Measurements from ENCODE around the gene HMGA1. TPM values are rescaled to one million over a fixed set of nuclear protein-coding genes. Genes with fewer than 3 reads are reported as not detected.

HMGA1 gene
- total RNA-seq, 1 experiment from 2014 or later: 169 TPM

DNA sequence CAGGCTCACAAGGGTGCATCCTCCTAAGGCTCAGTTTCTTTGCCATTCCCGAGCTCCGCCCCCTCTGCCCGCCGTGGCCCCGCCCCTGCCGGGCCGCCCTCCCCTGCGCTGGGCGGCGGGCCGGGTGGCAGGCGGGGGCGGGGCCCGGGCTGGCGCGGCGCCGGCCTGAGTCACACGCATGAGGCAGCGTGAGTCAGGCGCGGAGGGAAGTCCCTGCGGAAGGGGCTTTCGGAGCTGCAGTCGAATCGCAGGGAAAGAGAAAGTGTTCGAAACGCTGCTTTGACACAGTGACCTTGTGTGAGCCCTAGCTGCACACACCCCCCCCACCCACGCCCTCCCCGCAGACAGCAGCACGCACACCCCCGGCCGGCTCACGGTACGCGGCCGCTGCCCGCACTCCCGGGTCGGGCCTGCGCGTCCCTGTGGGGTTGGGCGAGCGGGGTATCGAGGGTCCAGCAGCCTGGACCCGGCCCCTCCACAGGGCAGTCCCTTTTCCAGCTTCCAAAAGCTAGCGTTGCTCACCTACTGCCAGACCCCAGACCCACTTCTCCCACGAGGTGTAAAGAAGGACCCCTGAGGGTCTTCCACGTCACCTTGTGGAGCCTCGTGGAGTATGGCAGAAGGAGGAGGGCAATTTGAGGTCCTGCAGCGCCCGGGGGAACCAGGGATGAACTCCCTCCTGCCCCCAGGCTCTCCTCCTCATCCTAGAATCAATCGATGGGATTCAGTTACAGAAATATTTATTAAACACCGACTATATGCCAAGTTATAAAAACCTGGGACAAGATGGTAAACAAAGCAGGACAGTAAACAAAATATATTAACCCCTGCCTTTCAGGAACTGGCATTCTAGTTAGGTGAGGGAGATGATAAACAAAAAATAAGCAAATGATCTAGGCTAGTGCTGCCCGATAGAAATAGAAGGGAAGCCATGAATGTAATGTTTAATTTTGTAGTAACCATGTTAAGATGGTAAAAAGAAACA, 12.4 kb upstream of the HMGA1 start:
- DNase-seq (ENCODE audit: low read depth): peak; percentile 96

DNA sequence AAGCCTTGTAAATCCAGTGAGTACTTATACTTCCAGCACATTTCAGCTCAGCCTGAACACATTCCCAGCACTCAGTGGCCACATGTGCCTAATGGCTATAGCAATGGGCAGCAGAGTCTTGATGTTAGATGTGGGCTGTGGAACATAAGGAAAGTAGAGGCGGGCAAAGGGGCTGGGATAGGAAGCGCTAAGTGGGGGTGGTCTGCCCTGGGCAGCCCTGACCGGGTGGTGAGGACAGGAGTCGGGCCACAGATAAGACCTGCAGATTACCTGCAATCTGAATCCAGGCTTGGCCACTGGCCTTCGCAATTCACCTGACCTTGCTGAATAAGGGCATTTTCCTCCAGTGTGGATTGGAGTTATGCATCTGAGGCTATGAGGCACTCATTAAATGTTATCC, 11.1 kb upstream of the HMGA1 start:
- no peak for DNase-seq (ENCODE audit: low read depth)

DNA sequence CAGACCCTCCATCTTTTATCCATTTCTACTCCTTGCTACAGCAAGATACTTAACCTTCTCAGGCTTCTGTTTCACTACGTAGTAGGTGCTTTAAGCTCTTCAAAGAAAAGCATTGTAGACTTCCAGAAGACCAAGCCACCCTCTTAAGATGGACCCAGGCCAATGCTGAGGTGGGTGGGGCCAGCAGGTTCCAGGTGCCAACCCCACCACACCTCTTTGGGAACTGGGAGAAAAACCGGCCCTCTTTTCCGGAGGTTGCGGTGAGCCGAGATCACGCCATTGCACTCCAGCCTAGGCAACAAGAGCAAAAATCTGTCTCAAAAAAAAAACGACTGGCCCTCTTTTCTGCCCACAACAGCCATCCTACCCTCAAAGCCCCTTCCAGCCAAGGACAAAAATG, 10.6 kb upstream of the HMGA1 start:
- no peak for DNase-seq (ENCODE audit: low read depth)

GRCh38 chr6:34226731-34227586, 9.7 kb upstream of the HMGA1 start:
- DNase-seq (ENCODE audit: low read depth): no peak

- peak; percentile 71 for DNase-seq (ENCODE audit: low read depth)
Observed at GRCh38 chr6:34227761-34228421, 8.8 kb upstream of the HMGA1 start.

DNA sequence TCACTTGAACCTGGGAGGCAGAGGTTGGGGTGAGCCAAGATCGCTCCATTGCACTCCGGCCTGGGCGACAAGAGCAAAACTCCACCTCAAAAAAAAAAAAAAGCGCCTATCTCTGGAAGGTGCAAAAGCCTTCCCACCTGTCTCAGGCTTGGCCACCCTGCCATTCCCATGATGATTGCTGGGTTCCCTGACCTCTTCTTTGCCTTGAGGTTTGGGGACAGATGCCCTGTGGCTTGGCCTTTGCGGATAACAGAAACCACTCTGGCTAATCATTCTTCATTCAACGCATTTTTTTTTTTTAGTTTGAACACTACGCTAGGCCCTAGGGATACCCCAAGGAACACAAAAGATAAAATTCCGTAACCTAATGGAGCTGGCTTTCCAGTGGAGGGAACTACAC, 6.8 kb upstream of the HMGA1 start:
- DNase-seq (ENCODE audit: low read depth): no peak

DNA sequence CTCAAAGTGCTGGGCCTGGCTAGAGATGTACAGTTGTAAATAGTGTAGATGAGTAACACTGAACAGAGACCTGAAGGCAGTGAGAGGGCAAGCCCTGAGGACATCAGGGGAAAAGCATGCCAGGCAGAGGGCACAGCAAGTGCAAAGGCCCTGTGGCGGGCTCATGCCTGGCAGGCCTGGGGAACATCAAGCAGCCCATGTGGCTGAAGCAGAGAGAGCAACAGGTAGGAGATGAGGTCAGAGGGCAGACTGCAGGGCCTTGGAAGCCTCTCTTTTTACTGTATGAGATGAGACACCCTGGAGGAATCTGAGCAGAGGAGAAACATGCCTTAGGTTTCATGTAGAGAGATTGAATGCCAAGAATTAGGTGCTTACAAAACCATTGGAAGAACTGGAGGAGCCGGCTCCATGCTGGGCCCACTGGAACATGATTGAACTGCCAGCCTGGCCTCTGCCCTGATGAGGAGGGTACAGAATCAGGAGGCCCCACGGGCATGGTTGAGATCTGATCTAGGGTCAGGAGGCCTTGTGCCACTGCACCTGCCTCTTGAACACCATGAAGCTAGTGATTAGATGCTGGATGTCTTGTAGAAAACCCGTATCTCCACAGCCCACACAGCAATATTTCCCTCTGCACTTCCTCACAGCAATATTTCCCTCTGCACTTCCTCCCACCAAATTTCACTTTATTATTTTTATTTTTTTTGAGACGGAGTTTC, 5.9 kb upstream of the HMGA1 start:
- no peak for DNase-seq (ENCODE audit: low read depth)

DNA sequence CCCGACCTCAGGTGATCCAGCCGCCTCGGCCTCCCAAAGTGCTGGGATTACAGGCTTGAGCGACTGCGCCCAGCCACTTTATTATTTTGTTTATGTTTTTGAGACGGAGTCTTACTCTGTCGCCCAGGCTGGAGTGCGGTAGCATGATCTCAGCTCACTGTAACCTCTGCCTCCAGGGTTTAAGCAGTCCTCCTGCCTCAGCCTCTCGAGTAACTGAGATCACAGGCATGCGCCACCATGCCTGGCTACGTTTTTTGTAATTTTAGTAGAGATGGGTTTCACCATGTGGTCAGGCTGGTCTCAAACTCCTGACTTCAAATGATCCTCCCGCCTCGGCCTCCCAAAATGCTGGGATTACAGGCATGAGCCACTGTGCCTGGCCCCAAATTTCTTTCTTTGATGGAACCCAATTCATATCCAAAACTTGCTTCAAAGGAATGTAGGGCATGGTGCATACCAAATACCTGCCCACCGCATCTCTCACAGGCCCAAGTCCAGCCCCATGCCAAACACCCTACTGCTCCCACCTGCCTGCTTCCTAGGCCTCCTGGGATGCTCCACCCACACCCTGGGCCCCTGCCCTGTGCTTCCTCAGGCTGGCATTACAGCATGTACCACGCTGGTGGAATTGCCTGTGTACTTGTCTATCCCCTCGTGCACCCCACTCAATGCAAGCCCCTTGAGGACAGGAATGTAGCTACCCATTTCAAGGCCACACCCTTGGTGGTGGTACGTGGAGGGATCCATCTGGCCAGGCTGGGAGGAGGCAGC, 4.9 kb upstream of the HMGA1 start:
- DNase-seq (ENCODE audit: low read depth): no peak

DNA sequence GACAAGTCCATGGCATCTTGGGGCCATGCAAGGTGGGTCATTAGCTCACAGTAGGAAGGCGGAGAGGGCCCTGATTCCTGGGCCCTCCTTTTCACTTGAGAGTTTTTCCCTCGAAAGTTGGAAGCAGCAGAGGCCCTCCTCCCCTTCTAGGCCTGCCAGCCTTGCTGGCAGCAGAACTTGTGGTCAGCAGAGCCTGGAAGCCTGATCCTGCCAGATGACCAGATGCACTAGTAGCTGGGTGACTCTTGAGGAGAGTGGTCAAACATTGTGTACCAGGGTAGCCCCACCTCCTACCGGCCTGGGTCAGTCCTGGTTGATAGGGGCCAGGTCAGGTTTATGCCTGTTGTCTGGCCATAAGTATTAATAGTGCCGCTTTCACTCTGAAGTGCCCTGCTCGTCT, 3.8 kb upstream of the HMGA1 start:
- DNase-seq (ENCODE audit: low read depth): peak; percentile 67

DNA sequence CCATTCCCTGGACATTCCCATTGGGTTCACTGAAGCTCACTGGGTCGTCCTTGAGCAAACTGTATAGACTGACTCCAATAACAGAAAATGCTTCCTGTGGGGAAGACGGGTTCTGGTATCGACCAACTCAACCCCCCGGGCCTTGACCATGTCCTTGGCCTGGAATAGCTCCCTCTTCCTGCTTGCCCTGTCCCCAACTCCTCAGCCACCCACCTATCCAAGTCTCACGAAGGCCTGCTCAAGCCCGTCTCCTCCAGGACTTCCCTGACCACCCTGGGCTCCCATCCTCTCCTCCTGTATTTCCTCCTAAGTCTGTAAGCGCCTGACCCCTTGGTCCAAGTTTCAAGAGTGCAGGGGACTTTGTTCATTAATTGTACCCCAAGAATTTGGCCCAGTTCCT, 2.8 kb upstream of the HMGA1 start:
- DNase-seq (ENCODE audit: low read depth): no peak

- DNase-seq (ENCODE audit: low read depth): no peak
Observed at GRCh38 chr6:34234667-34235306, 1.9 kb upstream of the HMGA1 start.

GRCh38 chr6:34235307-34236130, 1.2 kb upstream of the HMGA1 start:
- no peak for DNase-seq (ENCODE audit: low read depth)

GRCh38 chr6:34236131-34236442, 586 bp upstream of the HMGA1 start:
- no peak for DNase-seq (ENCODE audit: low read depth)

- DNase-seq (ENCODE audit: low read depth): no peak
Observed at GRCh38 chr6:34237316-34237721, 646 bp downstream of the HMGA1 start.

GRCh38 chr6:34237722-34238584, 1.3 kb downstream of the HMGA1 start:
- DNase-seq (ENCODE audit: low read depth): peak; percentile 44

GRCh38 chr6:34238585-34239499, 2.2 kb downstream of the HMGA1 start:
- DNase-seq (ENCODE audit: low read depth): peak; percentile 58

DNA sequence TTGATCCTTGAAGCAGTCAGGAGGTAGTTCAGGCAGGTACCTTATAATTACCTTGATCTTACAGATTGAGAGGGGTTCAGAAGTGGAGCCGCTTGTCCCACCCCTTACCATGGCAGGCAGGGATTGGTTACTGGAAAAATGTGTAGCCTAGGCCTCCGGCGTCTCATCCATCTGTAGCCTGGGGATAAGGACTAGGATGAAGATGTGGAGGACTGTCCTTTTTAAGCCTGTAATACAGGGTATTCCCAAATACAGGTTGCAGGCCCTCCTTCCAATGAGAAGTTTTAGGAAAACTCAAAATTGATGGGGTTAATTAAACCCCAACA, 2.8 kb downstream of the HMGA1 start:
- no peak for DNase-seq (ENCODE audit: low read depth)

DNA sequence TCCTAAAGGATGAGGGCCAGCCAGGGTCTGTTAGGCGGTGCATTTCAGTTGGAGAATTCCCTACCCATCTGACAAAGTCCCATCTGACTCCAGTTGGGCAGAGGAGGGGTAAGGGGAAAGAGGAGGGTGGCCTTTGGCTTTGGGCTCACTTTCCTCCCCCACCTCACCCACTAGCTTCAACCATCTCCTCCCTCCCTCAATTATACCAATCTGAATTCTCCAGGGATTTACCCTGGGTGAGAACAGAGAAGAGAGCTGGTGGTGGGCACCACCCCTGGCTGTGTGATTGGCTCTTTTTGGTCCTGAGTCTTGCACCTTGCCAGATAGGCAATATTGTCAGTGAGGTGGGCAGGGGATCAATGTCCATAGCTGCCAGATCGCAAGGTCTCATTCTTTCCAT, 3.2 kb downstream of the HMGA1 start:
- no peak for DNase-seq (ENCODE audit: low read depth)
